ENCODE results near the gene LRRC74B.

LRRC74B gene, protein sequence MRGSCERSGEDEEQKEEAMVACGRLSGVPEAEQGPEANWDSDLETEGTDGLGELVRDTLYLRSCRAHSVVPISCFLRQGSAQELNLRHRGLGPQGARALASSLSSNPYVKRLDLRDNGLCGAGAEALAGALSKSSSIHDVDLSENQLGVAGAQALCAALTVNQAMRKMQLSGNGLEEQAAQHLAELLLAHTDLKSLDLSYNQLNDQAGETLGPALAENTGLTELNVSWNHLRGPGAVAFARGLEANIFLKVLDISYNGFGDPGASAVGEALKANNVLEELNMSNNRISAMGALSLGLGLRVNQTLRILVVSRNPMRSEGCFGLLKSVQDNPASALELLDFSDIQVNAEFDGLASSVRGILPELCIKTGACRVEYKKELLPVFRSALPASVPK

GRCh38 chr22:21045585-21046294, at the start of gene LRRC74B:
TSS of gene LRRC74B (plus strand) at chr22:21045946. CDS start at chr22:21045987, 41 bp downstream.
- TF ChIP-seq, protein P1, sequence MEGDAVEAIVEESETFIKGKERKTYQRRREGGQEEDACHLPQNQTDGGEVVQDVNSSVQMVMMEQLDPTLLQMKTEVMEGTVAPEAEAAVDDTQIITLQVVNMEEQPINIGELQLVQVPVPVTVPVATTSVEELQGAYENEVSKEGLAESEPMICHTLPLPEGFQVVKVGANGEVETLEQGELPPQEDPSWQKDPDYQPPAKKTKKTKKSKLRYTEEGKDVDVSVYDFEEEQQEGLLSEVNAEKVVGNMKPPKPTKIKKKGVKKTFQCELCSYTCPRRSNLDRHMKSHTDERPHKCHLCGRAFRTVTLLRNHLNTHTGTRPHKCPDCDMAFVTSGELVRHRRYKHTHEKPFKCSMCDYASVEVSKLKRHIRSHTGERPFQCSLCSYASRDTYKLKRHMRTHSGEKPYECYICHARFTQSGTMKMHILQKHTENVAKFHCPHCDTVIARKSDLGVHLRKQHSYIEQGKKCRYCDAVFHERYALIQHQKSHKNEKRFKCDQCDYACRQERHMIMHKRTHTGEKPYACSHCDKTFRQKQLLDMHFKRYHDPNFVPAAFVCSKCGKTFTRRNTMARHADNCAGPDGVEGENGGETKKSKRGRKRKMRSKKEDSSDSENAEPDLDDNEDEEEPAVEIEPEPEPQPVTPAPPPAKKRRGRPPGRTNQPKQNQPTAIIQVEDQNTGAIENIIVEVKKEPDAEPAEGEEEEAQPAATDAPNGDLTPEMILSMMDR (IDR thresholded peaks at IDR 0.05), result no peak
- peak; percentile 92 for DNase-seq (ENCODE audit: low spot score)
- H3K27ac ChIP-seq, result peak within 1 kb of the TSS in 1 of 2 donors; percentile 80
- H3K4me3 ChIP-seq, result peak within 1 kb of the TSS; percentile 58

- Histone ChIP-seq H3K4me3 (no peak overlapping the region), H3K27ac (no peak overlapping the region)
- TF ChIP-seq, protein P1 (IDR thresholded peaks at IDR 0.05), result no peak
- DNase-seq (ENCODE audit: low spot score), result no peak
These were observed 49.7 kb upstream of the LRRC74B start for GRCh38 chr22:20996031-20996410.

DNA sequence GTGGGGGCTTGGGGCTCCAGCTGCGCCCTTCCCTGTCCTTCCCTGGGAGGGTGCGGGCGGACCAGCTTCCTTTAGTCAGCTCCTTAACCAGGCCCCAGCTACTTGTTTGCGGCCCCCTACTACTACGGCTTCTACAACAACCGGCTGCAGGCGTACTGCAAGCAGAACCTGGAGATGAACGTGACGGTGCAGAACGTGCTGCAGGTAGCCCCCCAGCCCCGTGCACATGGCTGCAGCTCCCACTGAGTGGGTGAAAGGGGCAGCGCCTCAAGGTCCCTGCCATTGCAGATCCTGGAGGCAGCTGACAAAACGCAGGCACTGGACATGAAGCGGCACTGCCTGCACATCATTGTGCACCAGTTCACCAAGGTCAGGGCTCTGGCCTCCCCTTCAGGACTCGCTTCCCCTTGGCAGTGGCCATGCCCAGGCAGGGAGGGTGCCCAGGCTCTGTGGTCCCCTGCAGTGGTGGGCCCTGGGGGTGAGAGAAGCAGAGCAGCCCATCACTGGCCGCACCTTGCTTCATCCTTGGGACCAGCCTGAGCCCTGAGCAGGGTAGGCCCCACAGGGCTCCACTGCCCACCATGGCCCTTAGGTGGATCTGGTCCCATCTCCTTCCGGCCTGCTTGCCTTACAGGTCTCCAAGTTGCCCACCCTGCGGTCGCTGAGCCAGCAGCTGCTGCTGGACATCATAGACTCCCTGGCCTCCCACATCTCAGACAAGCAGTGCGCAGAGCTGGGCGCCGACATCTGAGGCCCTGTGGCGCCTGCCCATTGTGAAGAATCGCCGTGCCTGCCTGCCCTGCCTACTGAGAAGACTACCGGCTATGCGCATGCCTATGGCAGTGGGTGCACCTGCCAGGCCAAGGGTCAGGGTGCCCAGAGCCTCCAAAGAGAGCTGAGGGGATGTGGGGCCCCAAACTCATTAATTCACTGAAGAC, 48.9 kb upstream of the LRRC74B start:
- TF ChIP-seq, protein P1 (IDR thresholded peaks at IDR 0.05), result no peak
- no peak for DNase-seq (ENCODE audit: low spot score)
- Histone ChIP-seq H3K27ac (no peak overlapping the region), H3K4me3 (no peak overlapping the region)

GRCh38 chr22:20997536-20998257, 48.0 kb upstream of the LRRC74B start:
- Histone ChIP-seq H3K27ac (no peak overlapping the region), H3K4me3 (no peak overlapping the region)
- DNase-seq (ENCODE audit: low spot score), result no peak
- TF ChIP-seq, protein P1 (IDR thresholded peaks at IDR 0.05), result no peak

GRCh38 chr22:20998411-20999336, 47.1 kb upstream of the LRRC74B start:
- Histone ChIP-seq H3K4me3 (no peak overlapping the region), H3K27ac (no peak overlapping the region)
- TF ChIP-seq, protein P1 (IDR thresholded peaks at IDR 0.05), result no peak
- DNase-seq (ENCODE audit: low spot score), result no peak

Measured in coronary artery (tissue), 2 donors.